ENCODE results near the gene DDX3X.
A peak's percentile ranks its signal among the peaks of the same experiment; 100 is the strongest.
"Not testable (repeated sequence)": the region's sequence is repeated elsewhere in the genome, so short reads cannot be mapped to it uniquely, and the experiment has no call there.

DDX3X gene

DNA sequence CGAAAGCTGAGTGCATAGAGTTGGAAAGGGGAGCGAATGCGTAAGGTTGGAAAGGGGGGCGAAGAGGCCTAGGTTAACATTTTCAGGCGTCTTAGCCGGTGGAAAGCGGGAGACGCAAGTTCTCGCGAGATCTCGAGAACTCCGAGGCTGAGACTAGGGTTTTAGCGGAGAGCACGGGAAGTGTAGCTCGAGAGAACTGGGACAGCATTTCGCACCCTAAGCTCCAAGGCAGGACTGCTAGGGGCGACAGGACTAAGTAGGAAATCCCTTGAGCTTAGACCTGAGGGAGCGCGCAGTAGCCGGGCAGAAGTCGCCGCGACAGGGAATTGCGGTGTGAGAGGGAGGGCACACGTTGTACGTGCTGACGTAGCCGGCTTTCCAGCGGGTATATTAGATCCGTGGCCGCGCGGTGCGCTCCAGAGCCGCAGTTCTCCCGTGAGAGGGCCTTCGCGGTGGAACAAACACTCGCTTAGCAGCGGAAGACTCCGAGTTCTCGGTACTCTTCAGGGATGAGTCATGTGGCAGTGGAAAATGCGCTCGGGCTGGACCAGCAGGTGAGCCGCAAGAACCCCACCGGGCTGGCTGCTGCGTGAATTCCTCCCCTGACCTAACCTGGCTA, at the start of gene DDX3X:
DDX3X (plus strand) TSS at position 419 of the 619 bp plus-strand sequence; CDS start at position 510, 91 bp downstream.
- Mint-ChIP-seq H3K4me1 (peaks cover 13% of the 10 kb centered on the region), H3K27me3 (no peaks in the 10 kb centered on the region), H3K27ac (peak within 1 kb of the TSS; percentile 100), H3K9me3 (no peaks in the 10 kb centered on the region), H3K4me3 (peak within 1 kb of the TSS; percentile 100), H3K36me3 (peaks cover 11% of the 10 kb centered on the region)
- peak; percentile 84 for ATAC-seq

DNA sequence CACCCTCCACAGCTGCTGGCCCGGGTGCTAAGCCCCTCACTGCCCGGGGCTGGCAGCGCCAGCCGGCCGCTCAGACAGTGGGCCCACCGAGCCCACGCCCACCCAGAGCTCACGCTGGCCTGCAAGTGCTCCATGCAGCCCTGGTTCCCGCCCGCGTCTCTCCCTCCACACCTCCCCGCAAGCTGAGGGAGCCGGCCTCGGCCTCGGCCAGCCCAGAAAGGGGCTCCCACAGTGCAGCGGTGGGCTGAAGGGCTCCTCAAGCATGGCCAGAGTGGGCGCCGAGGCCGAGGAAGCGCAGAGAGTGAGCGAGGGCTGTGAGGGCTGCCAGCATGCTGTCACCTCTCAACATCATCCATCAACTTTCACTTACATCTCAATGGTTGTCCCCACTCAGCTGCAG, 48.0 kb upstream of the DDX3X start:
- not testable (repeated sequence) for H3K27ac Mint-ChIP-seq, H3K36me3 Mint-ChIP-seq, H3K4me1 Mint-ChIP-seq, ATAC-seq, H3K27me3 Mint-ChIP-seq, H3K4me3 Mint-ChIP-seq, H3K9me3 Mint-ChIP-seq

DNA sequence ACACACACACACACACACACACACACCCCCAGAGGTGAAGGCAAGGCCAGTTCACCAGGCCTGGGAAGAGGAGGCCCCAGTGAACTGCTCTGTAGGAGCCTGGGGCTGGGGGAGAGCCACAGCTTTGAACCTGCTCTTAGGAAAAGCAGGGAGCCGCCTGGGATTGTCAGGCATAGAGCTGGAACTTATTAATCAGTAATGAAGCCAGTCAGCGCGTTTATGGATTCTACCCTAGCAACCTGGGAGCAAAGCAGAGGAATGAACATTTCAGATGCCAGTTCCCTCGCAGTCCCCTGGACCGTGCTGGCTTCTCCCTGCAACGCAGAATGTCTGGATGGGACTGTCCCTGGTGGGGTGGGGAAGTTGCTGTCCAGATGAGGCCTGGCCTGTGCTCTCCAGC, 45.3 kb upstream of the DDX3X start:
- no peak for ATAC-seq
- no peak overlapping the region for H3K4me3 Mint-ChIP-seq
- no peaks in the 10 kb centered on the region for H3K4me1 Mint-ChIP-seq
- H3K36me3 Mint-ChIP-seq: no peaks in the 10 kb centered on the region
- no peak overlapping the region for H3K27ac Mint-ChIP-seq
- H3K9me3 Mint-ChIP-seq: peaks cover 4% of the 10 kb centered on the region
- no peaks in the 10 kb centered on the region for H3K27me3 Mint-ChIP-seq

DNA sequence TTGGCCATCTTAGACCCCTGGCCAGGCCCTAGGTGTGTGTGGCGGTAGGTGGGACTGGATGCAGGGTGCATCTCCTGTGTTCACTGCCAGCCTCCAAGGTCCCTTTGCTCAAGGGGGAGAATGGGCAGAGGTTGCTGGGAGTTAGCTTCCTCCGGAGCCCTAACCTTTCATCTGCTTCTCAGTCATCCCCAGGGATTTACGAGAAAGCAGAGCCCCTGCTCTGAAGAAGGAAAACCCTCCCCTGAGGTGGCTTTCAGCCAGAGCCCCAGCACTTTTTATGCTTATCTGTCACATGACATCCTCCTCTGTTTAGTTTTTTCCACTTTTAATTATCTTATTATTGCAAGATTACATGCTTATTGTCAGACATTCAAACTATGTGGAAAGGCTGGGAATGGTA, 44.9 kb upstream of the DDX3X start:
- ATAC-seq: no peak
- no peak overlapping the region for H3K4me3 Mint-ChIP-seq
- H3K4me1 Mint-ChIP-seq: no peaks in the 10 kb centered on the region
- H3K9me3 Mint-ChIP-seq: peaks cover 4% of the 10 kb centered on the region
- no peaks in the 10 kb centered on the region for H3K27me3 Mint-ChIP-seq
- H3K36me3 Mint-ChIP-seq: no peaks in the 10 kb centered on the region
- no peak overlapping the region for H3K27ac Mint-ChIP-seq

DNA sequence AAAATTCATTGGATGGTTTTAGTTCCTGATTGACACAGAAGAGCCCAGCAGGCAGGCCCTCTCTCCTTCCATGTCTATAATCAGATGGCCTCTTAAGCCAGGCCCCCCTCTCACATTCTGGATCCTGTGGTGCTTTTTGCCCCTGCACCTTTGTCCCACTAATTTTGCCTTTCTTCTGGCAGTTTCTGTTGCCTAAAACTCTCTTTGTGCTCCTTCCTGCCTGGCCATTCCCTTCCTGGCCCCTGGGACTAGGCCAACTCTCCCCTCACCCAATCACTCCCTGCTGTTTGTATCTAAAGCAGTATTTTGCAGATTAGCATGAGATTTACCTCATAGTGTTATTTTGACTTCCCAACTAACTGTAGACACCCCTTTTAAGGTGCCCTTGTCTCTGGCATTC, 42.7 kb upstream of the DDX3X start:
- Mint-ChIP-seq H3K36me3 (no peaks in the 10 kb centered on the region), H3K4me1 (no peaks in the 10 kb centered on the region), H3K9me3 (peaks cover 4% of the 10 kb centered on the region), H3K27me3 (no peaks in the 10 kb centered on the region), H3K27ac (no peak overlapping the region), H3K4me3 (no peak overlapping the region)
- ATAC-seq: no peak

DNA sequence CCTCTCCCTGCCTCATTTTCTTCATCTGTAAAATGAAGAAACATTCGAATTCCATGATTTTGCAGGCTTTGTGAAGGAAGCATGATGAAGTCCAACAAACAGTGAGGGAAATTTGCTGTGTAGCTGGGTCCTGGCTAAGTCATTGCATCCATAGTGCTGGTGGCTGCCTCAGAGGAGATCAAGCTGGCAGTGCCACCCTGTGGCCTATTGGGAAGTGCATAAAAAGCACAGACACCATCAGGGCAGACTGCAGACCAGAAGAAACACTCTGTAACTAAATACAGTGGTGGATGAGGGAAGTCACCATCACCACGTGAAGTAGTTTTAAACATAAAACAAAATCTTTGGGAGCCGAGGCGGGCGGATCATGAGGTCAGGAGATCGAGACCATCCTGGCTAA, 40.7 kb upstream of the DDX3X start:
- Mint-ChIP-seq H3K36me3 (no peaks in the 10 kb centered on the region), H3K4me1 (peaks cover 3% of the 10 kb centered on the region), H3K4me3 (no peak overlapping the region), H3K27me3 (no peaks in the 10 kb centered on the region), H3K9me3 (peaks cover 4% of the 10 kb centered on the region), H3K27ac (no peak overlapping the region)
- no peak for ATAC-seq

DNA sequence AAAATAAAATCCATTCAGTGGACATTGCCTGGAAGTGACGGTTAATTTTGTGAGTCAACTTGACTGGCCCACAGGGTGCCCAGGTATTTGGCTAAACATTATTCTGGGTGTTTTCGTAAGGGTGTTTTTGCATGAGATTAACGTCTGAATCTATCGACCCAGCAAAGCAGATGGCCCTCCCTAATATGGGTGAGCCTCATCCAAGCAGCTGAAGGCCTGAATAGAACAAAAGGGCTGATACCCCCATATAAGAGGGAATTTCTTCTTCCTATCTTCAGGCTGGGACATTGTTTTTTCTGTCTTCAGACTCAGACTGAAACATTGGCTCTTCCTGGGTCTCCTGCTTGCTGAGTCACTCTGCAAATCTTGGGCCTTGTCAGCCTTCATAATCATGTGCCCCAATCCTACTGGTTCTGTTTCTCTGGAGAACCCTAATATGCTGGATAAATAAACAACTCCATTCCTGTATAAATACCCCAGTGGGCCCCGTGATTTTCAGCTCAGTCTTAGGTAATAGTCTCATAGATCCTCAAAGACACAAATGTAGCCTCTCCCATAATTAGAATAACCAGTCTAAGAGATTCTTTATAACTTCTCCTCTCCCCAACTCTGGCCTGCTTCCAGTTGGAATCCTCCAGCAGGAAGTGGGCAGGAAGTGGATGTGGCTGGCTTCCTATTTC, 33.1 kb upstream of the DDX3X start:
- Mint-ChIP-seq H3K27me3 (no peaks in the 10 kb centered on the region), H3K4me1 (peaks cover 11% of the 10 kb centered on the region), H3K4me3 (no peak overlapping the region), H3K27ac (no peak overlapping the region), H3K9me3 (no peaks in the 10 kb centered on the region), H3K36me3 (no peaks in the 10 kb centered on the region)
- no peak for ATAC-seq

DNA sequence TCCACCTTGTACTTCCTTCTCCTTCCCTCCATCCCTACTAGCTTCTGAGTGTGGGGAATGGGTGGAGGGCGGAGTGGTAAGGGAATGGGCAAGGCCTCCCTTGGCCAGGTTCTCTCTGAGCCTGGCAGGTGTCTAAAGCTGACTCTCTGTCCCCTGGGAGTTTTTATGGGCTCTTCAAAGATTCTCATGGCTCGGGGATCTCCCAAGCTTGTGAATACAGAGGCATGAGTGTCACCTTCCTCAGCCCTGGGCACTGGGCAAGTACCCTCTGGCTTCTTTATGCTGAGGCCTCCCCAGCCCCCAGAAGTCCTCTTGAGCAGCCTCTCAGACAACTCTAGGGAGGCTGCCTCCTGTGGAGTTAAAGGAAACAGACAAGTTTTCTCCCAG, 32.5 kb upstream of the DDX3X start:
- H3K36me3 Mint-ChIP-seq: no peaks in the 10 kb centered on the region
- no peak overlapping the region for H3K4me3 Mint-ChIP-seq
- H3K9me3 Mint-ChIP-seq: no peaks in the 10 kb centered on the region
- no peaks in the 10 kb centered on the region for H3K27me3 Mint-ChIP-seq
- H3K4me1 Mint-ChIP-seq: peaks cover 11% of the 10 kb centered on the region
- no peak for ATAC-seq
- H3K27ac Mint-ChIP-seq: no peak overlapping the region

DNA sequence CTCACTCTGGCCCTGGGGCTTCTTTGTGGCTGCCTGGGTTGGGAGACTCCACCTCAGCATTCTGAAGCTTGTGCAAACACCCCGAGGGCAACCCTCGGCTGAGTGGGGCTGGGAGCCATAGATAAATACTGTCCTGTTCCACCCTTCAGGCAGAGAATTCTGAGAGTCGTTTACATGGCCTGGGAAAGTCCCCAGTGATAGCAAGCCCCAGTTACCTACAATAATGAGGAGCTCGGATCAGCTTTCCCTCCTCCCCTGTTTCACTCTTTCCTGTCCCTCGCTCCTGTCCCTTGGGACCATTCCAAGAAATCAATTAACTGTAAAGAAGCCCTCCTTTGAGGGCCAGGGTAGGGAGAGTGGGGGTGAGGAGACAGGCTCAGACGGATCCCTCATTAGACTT, 31.6 kb upstream of the DDX3X start:
- H3K9me3 Mint-ChIP-seq: no peaks in the 10 kb centered on the region
- H3K36me3 Mint-ChIP-seq: no peaks in the 10 kb centered on the region
- ATAC-seq: no peak

DNA sequence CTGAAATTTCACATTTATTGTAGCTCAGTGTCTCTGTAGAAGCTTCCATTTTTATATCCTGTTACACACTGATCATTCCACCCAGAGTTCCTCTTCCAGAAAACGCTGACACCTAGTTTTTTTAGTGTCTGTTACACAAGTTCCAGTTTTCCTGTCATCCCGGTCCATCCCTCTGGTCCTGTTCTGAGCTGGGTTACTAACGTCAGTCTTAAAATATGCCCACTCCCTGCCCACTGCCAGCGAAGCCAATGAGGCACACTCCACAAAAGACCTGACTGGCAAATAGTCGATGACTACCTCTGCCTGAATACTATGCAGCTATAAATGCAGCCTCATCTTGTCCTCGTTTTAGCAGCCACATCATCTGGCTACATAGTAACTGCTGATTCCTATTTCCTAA, 30.9 kb upstream of the DDX3X start:
- H3K9me3 Mint-ChIP-seq: no peaks in the 10 kb centered on the region
- ATAC-seq: no peak
- H3K27ac Mint-ChIP-seq: no peak overlapping the region
- H3K27me3 Mint-ChIP-seq: no peaks in the 10 kb centered on the region
- no peaks in the 10 kb centered on the region for H3K36me3 Mint-ChIP-seq
- no peak overlapping the region for H3K4me3 Mint-ChIP-seq
- peaks cover 11% of the 10 kb centered on the region for H3K4me1 Mint-ChIP-seq

More for the DNA sequence above, 31.6 kb upstream of the DDX3X start:
- H3K4me3 Mint-ChIP-seq: no peak overlapping the region
- no peak overlapping the region for H3K27ac Mint-ChIP-seq
- peaks cover 11% of the 10 kb centered on the region for H3K4me1 Mint-ChIP-seq
- H3K27me3 Mint-ChIP-seq: no peaks in the 10 kb centered on the region

DNA sequence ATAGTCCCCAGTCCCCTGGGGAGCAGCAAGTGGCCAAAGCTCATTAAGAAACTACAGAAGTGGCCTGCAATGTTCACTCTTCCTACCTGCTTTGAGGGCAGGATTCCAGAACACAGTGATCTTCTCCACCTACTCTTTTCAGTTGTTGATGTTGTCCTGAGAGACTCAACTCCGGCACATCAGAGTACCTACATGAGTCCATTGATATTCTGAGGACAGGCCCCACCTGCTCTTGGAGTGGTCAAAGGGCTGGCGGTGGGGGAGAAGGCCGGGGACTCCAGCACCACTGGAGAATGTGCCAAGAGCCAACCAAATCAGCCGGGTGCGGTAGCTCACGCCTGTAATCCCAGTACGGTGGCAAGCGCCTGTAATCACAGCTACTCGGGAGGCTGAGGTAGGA, 29.8 kb upstream of the DDX3X start:
- peaks cover 6% of the 10 kb centered on the region for H3K4me1 Mint-ChIP-seq
- no peak overlapping the region for H3K27ac Mint-ChIP-seq
- H3K27me3 Mint-ChIP-seq: no peaks in the 10 kb centered on the region
- ATAC-seq: no peak
- no peaks in the 10 kb centered on the region for H3K36me3 Mint-ChIP-seq
- no peak overlapping the region for H3K4me3 Mint-ChIP-seq
- H3K9me3 Mint-ChIP-seq: no peaks in the 10 kb centered on the region

DNA sequence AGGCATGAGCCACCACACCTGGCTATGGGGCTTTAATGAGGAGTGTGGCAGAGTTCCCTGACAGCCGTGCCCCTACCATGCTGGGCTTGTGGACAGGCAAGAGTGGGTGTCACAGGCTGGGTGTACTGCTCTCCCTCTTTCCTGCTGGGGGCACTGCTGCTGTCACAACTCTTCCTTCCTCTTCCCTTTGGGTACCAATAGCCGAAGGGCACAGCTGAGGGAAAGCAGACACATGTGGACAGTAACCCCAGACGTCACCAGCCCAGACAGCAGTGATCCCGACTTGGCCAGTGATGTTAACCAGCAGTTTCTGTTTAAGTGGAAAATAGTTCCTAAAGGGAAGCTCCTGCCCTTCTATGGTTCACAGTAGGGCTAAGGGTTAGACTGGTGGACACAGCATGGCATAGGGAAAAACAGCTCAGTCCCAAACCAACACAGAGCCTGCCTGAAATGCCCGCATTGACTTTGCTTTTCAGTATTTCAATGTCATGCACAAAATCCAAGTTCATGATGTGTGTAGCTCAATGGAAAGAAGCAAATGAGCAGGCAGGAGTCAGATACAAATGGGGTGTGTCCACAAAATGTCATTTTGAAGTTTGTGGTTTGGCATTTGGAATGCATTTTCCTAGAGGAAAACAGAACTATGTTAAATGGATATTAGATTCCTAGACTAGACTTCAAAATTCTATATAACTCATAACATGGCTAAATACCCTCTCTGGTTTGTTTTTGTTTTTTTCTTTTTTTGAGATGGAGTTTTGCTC, 24.9 kb upstream of the DDX3X start:
- Mint-ChIP-seq H3K4me1 (no peaks in the 10 kb centered on the region), H3K27me3 (no peaks in the 10 kb centered on the region), H3K27ac (no peak overlapping the region), H3K36me3 (no peaks in the 10 kb centered on the region), H3K9me3 (no peaks in the 10 kb centered on the region), H3K4me3 (no peak overlapping the region)
- no peak for ATAC-seq

DNA sequence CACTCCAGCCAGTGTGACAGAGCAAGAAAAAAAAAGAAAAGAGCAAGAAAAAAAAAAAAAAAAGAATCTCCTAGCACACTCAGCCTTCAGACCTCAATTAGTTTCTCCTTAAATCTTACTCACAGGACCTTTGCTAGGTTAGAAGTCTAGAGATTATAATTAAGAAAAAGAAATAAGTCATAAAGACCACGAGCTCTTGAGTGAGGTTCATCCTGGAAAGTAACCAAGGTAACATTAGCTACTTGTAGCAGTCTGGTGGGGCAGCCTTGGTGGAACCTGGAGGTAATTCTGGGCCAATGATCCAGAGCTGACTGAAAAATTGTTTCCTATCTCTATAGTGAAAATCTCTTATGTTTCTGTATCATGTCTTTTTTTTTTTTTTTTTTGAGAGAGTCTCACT, 21.2 kb upstream of the DDX3X start:
- H3K4me1 Mint-ChIP-seq: no peaks in the 10 kb centered on the region
- H3K9me3 Mint-ChIP-seq: no peaks in the 10 kb centered on the region
- no peak overlapping the region for H3K27ac Mint-ChIP-seq
- no peaks in the 10 kb centered on the region for H3K36me3 Mint-ChIP-seq
- ATAC-seq: no peak
- H3K27me3 Mint-ChIP-seq: no peaks in the 10 kb centered on the region
- H3K4me3 Mint-ChIP-seq: no peak overlapping the region

DNA sequence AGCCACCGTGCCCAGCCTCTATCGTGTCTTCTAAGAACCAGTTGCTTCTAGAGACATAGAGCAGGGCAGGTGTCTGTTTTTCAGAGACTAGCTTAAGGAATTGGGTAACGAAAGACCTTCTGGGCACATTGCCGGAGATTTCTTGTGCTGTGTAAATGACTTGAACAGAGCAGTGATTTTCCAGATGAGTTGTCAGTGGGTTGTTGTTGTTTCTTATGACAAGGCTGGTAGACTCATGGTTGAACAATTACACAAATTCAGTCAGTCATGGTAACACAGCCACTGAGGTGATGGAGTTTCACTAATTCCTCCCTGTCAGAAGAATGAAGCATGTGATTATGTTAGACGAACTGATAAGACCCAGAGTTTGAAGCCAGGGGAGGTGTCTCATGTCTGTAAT, 20.5 kb upstream of the DDX3X start:
- Mint-ChIP-seq H3K27me3 (no peaks in the 10 kb centered on the region), H3K36me3 (no peaks in the 10 kb centered on the region), H3K27ac (no peak overlapping the region), H3K4me1 (no peaks in the 10 kb centered on the region), H3K4me3 (no peak overlapping the region), H3K9me3 (no peaks in the 10 kb centered on the region)
- ATAC-seq: no peak

DNA sequence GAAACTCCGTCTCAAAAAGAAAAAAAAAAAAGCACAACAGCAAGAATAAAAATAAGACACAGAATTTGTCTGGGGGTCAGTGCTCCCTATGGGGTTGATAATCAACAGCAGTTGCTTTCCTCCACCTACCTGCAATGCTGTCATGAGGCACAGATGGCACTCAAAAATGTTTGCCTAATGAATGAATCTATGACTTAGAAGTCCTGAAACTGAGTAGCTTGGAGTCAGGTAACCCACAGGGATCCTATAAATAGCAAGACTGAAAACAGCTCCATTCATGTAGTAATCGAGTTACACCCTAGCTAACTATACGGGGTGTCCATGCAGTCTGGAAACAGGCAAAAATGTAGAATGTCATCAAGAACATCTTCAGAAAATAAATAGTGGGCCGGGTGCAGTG, 19.8 kb upstream of the DDX3X start:
- ATAC-seq: no peak
- no peaks in the 10 kb centered on the region for H3K36me3 Mint-ChIP-seq
- H3K27me3 Mint-ChIP-seq: no peaks in the 10 kb centered on the region
- no peaks in the 10 kb centered on the region for H3K4me1 Mint-ChIP-seq
- H3K27ac Mint-ChIP-seq: no peak overlapping the region
- H3K9me3 Mint-ChIP-seq: no peaks in the 10 kb centered on the region
- H3K4me3 Mint-ChIP-seq: no peak overlapping the region

DNA sequence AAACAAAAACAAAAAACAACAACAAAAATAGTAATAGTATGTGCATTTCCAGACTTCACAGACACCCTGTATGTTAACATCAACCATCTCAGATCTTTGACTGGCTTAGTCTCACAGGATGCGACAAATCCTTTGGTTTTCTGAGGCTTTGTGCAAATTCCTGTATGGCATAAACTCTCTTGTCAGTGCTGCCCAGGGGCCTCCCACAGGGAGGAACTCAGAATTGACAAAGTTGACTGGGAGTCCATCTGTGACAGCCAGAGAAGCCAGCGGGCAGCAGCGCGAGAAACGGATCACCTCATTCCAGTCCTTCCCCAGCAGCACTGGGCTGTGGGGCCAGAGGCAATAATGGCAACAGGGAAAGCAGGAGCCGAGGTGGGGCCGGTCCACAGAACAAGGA, 19.1 kb upstream of the DDX3X start:
- H3K36me3 Mint-ChIP-seq: no peaks in the 10 kb centered on the region
- ATAC-seq: no peak

More for the DNA sequence above, 19.1 kb upstream of the DDX3X start:
- H3K27me3 Mint-ChIP-seq: no peaks in the 10 kb centered on the region
- no peaks in the 10 kb centered on the region for H3K9me3 Mint-ChIP-seq
- no peak overlapping the region for H3K27ac Mint-ChIP-seq
- no peak overlapping the region for H3K4me3 Mint-ChIP-seq
- no peaks in the 10 kb centered on the region for H3K4me1 Mint-ChIP-seq

Data from stimulated activated memory B cell treated with anti-CD40 and anti-IgM and Interleukin-4, amounts not matched to agents 10 μg/mL and 1 μg/mL and 100 μg/mL, for 72 hours (primary cell).